Suprapubic skin (tissue), 3 donors: ENCODE results near the gene AOC1.

ENCODE experiments used
- POLR2A ChIP-seq, 2 donors: fragments of 450-650 bp; IDR thresholded peaks; one replicate each; pipeline ENCODE4 v1.6.1; 2017; ENCODE audit warnings: antibody characterized with exemption in 2 of 2, mild to moderate bottlenecking in 2 of 2, moderate library complexity in 2 of 2
- TF ChIP-seq, protein P1 (sequence below), 2 donors: fragments of 200-600 bp in 1 of 2; fragments of 450-650 bp in 1 of 2; sonication (generic) in 1 of 2; IDR thresholded peaks; one replicate each; pipeline ENCODE4 v1.5.1; 2016 to 2019; ENCODE audit warnings: antibody characterized with exemption in 2 of 2, mild to moderate bottlenecking in 1 of 2, moderate library complexity in 1 of 2

DNA sequence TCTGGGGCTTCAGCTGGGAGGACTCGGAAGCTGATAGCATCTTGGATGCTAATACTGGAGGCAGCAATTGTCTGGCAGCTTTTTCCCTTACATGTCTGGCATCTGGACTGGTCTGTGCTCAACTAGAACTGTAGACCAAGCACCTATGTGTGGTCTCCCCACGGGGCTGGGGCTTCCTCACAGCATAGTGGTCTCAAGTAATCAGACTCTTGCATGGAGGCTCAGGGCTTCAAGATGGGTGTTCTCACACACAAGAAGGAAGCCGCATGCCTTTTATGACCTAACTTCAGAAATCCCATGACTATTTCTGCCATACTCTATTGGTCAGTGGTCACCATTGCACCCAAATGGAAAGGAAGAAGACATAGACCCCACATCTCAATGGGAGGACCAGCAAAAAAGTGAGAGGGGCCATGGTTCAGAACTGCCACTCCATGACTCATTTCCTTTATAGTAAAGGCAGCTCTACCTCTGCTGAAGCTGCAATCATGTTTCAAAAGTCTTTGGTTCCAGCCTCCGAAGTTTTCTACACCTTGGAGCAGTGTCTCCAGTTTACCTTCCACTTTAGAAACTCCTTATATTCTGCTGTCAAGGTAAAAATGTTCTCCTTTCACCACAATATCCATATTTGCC lies 14.7 kb downstream of the AOC1 start:
- TF ChIP-seq, protein P1, sequence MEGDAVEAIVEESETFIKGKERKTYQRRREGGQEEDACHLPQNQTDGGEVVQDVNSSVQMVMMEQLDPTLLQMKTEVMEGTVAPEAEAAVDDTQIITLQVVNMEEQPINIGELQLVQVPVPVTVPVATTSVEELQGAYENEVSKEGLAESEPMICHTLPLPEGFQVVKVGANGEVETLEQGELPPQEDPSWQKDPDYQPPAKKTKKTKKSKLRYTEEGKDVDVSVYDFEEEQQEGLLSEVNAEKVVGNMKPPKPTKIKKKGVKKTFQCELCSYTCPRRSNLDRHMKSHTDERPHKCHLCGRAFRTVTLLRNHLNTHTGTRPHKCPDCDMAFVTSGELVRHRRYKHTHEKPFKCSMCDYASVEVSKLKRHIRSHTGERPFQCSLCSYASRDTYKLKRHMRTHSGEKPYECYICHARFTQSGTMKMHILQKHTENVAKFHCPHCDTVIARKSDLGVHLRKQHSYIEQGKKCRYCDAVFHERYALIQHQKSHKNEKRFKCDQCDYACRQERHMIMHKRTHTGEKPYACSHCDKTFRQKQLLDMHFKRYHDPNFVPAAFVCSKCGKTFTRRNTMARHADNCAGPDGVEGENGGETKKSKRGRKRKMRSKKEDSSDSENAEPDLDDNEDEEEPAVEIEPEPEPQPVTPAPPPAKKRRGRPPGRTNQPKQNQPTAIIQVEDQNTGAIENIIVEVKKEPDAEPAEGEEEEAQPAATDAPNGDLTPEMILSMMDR (IDR thresholded peaks at IDR 0.05): no peak
- no peak for TF ChIP-seq POLR2A (IDR thresholded peaks at IDR 0.05)
